Uterus (tissue), 2 donors: ENCODE data around the gene EEFSEC.

Experiments
- CTCF ChIP-seq, 4 experiments: fragments of 200-600 bp in 2 of 4; fragments of 450-650 bp in 2 of 4; sonication (generic) in 2 of 4; IDR thresholded peaks; one replicate each; pipeline ENCODE4 v1.5.1; 2016 to 2019; ENCODE audit warnings: antibody characterized with exemption in 4 of 4, mild to moderate bottlenecking in 2 of 4, moderate library complexity in 1 of 4
- POLR2A ChIP-seq, 2 donors: fragments of 450-650 bp; IDR thresholded peaks; one replicate each; pipeline ENCODE4 v1.6.1; 2016; ENCODE audit warnings: antibody characterized with exemption in 2 of 2, mild to moderate bottlenecking in 1 of 2, moderate library complexity in 1 of 2

GRCh38 chr3:128287216-128287615, 133.9 kb downstream of the EEFSEC start:
- no peak for TF ChIP-seq CTCF (IDR thresholded peaks at IDR 0.05)
- TF ChIP-seq POLR2A (IDR thresholded peaks at IDR 0.05) = no peak
